Liver (tissue), 9 donors: ENCODE results near the gene CITED4. TPM values are rescaled to one million over a fixed set of nuclear protein-coding genes. Genes with fewer than 3 reads are reported as not detected.

Source experiments
- DNase-seq: peaks from one replicate; pipeline ENCODE4 v3.0.0-alpha.2; 2017; ENCODE audit warnings: low spot score
- H3K27ac ChIP-seq, 2 donors: one replicate each; pipeline ENCODE4 v1.7.0; 2013; ENCODE audit warnings: inconsistent platforms in 2 of 2, low read length in 2 of 2, control low read depth in 1 of 2, low read depth in 1 of 2, mild to moderate bottlenecking in 1 of 2
- H3K27me3 ChIP-seq, 4 donors: one replicate each; pipeline versions ENCODE4 v1.6.1 to v1.7.0; 2013; ENCODE audit warnings: low read length in 3 of 4, inconsistent platforms in 1 of 4, mild to moderate bottlenecking in 1 of 4, moderate library complexity in 1 of 4; ENCODE audit not compliant: control insufficient read depth in 4 of 4, insufficient read depth in 4 of 4
- H3K36me3 ChIP-seq, 4 donors: one replicate each; pipeline versions ENCODE4 v1.6.1 to v1.7.0; 2013; ENCODE audit warnings: low read length in 3 of 4, mild to moderate bottlenecking in 3 of 4, low read depth in 1 of 4, moderate library complexity in 1 of 4; ENCODE audit not compliant: control insufficient read depth in 4 of 4, insufficient read depth in 3 of 4
- H3K4me1 ChIP-seq, 4 donors: one replicate each; pipeline versions ENCODE4 v1.6.1 to v1.7.0; 2013; ENCODE audit warnings: low read length in 3 of 4, mild to moderate bottlenecking in 3 of 4, moderate library complexity in 1 of 4; ENCODE audit not compliant: control insufficient read depth in 4 of 4, insufficient read depth in 4 of 4
- H3K4me3 ChIP-seq, 3 donors: one replicate each; pipeline versions ENCODE4 v1.6.1 to v1.7.0; 2013; ENCODE audit warnings: low read length in 3 of 3, control low read depth in 1 of 3, low read depth in 1 of 3, mild to moderate bottlenecking in 1 of 3
- H3K9ac ChIP-seq, 2 donors: one replicate each; pipeline ENCODE4 v1.7.0; 2013; ENCODE audit warnings: low read length in 2 of 2, mild to moderate bottlenecking in 2 of 2, moderate library complexity in 2 of 2, control low read depth in 1 of 2, low read depth in 1 of 2
- H3K9me3 ChIP-seq, 4 donors: one replicate each; pipeline versions ENCODE4 v1.6.1 to v1.7.0; 2013; ENCODE audit warnings: low read length in 3 of 4; ENCODE audit not compliant: control insufficient read depth in 4 of 4
- FOXA1 ChIP-seq: IDR thresholded peaks from 2 replicates; pipeline ENCODE4 v1.6.1; 2016; ENCODE audit warnings: antibody characterized with exemption
- FOXA2 ChIP-seq: IDR thresholded peaks from 2 replicates; pipeline ENCODE4 v1.6.1; 2016; ENCODE audit warnings: antibody characterized with exemption
- GABPA ChIP-seq, 2 donors: IDR thresholded peaks in 1 of 2; conservative IDR thresholded peaks in 1 of 2; 2 replicates each; pipeline ENCODE4 v1.6.1; 2016; ENCODE audit warnings: antibody characterized with exemption in 2 of 2, mild to moderate bottlenecking in 1 of 2, moderate library complexity in 1 of 2
- HNF4G ChIP-seq: IDR thresholded peaks from 2 replicates; pipeline ENCODE4 v1.6.1; 2016; ENCODE audit warnings: antibody characterized with exemption
- NR2F2 ChIP-seq: IDR thresholded peaks from 2 replicates; pipeline ENCODE4 v1.6.1; 2016; ENCODE audit warnings: antibody characterized with exemption
- RAD21 ChIP-seq, 2 donors: IDR thresholded peaks; 2 replicates each; pipeline ENCODE4 v1.6.1; 2016; ENCODE audit warnings: antibody characterized with exemption in 2 of 2, mild to moderate bottlenecking in 2 of 2
- RXRA ChIP-seq, 2 donors: IDR thresholded peaks; 2 replicates each; pipeline ENCODE4 v1.6.1; 2017 to 2018; ENCODE audit warnings: antibody characterized with exemption in 2 of 2, mild to moderate bottlenecking in 1 of 2
- SP1 ChIP-seq: IDR thresholded peaks from 2 replicates; pipeline ENCODE4 v1.6.1; 2018; ENCODE audit warnings: antibody characterized with exemption, mild to moderate bottlenecking
- WGBS: extraction: QIAGEN DNeasy Blood & Tissue Kit; methylation state at CpG from one replicate; pipeline ENCODE4 v1.1.7; 2013; 5-methylcytosine and 5-hydroxymethylcytosine counted together
- polyA plus RNA-seq, 2 donors: library from polyadenylated mRNA; stranded (reverse) in 1 of 2; unstranded in 1 of 2; fragments of 200-250 nt in 1 of 2; fragments of >200 nt in 1 of 2; fragmentation: Nextera tagmentation in 1 of 2; extraction: Ambion mirVana in 1 of 2; gene quantifications; one replicate each; pipeline versions ENCODE4 v1.2.1 to v1.2.3, GENCODE V29; 2013 to 2015
- total RNA-seq, 2 donors: library from RNA; depleted of rRNA; stranded (reverse); fragments of >200 nt; gene quantifications; one replicate each; pipeline ENCODE4 v1.2.3, GENCODE V29; 2014
- TF ChIP-seq, protein P1 (sequence below): IDR thresholded peaks from 2 replicates; pipeline ENCODE4 v1.6.1; 2016; ENCODE audit warnings: antibody characterized with exemption, mild to moderate bottlenecking
- TF ChIP-seq, protein P2 (sequence below): IDR thresholded peaks from 2 replicates; pipeline ENCODE4 v1.6.1; 2016; ENCODE audit warnings: antibody characterized with exemption
- TF ChIP-seq, protein P3 (sequence below): fragments of 150-350 bp; IDR thresholded peaks from 2 replicates; pipeline ENCODE4 v1.5.1; 2017; ENCODE audit warnings: improper control_type of control experiment, low read depth, low read length; ENCODE audit not compliant: missing input control
- TF ChIP-seq, protein P4 (sequence below): IDR thresholded peaks from 2 replicates; pipeline ENCODE4 v1.6.1; 2016; ENCODE audit warnings: antibody characterized with exemption
- TF ChIP-seq, protein P5 (sequence below): IDR thresholded peaks from 2 replicates; pipeline ENCODE4 v1.6.1; 2016; ENCODE audit warnings: antibody characterized with exemption
- donor health status: healthy.
- donor health status: healthy.
- donor health status: healthy.
- donor health status: healthy.
- donor health status: healthy.

The CITED4 gene
- total and polyA plus RNA-seq, 4 donors, result 1.4 to 9.9 (median 5.2) TPM

DNA sequence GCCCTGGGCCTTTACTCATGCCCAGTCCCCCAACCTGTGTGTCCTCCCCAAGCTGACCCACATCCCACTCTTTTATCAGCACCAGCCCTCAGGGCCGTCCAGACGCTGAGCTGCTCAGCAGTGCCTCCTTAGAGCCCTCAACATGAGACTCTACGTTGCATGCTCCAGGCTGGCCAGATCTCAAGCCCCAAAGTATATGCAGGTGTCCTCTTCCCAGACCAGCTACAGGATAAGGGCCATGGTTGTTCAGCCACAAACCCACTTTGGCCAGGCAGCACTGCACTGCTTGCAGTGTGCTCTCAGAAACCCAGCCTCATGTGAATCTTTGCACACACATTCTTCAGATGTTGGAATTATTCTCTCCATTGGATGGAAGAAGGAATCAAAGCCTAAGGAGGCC is 6.0 kb downstream of the CITED4 start:
- TF ChIP-seq, protein P1, sequence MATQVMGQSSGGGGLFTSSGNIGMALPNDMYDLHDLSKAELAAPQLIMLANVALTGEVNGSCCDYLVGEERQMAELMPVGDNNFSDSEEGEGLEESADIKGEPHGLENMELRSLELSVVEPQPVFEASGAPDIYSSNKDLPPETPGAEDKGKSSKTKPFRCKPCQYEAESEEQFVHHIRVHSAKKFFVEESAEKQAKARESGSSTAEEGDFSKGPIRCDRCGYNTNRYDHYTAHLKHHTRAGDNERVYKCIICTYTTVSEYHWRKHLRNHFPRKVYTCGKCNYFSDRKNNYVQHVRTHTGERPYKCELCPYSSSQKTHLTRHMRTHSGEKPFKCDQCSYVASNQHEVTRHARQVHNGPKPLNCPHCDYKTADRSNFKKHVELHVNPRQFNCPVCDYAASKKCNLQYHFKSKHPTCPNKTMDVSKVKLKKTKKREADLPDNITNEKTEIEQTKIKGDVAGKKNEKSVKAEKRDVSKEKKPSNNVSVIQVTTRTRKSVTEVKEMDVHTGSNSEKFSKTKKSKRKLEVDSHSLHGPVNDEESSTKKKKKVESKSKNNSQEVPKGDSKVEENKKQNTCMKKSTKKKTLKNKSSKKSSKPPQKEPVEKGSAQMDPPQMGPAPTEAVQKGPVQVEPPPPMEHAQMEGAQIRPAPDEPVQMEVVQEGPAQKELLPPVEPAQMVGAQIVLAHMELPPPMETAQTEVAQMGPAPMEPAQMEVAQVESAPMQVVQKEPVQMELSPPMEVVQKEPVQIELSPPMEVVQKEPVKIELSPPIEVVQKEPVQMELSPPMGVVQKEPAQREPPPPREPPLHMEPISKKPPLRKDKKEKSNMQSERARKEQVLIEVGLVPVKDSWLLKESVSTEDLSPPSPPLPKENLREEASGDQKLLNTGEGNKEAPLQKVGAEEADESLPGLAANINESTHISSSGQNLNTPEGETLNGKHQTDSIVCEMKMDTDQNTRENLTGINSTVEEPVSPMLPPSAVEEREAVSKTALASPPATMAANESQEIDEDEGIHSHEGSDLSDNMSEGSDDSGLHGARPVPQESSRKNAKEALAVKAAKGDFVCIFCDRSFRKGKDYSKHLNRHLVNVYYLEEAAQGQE, result no peak
- TF ChIP-seq RXRA (IDR thresholded peaks at IDR 0.05) (no peak), GABPA (IDR thresholded peaks at IDR 0.05 in 1 of 2, conservative IDR thresholded peaks at IDR 0.05 in 1 of 2) (no peak), FOXA1 (no peak)
- TF ChIP-seq, protein P2, sequence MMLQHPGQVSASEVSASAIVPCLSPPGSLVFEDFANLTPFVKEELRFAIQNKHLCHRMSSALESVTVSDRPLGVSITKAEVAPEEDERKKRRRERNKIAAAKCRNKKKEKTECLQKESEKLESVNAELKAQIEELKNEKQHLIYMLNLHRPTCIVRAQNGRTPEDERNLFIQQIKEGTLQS, result no peak
- TF ChIP-seq, protein P3, sequence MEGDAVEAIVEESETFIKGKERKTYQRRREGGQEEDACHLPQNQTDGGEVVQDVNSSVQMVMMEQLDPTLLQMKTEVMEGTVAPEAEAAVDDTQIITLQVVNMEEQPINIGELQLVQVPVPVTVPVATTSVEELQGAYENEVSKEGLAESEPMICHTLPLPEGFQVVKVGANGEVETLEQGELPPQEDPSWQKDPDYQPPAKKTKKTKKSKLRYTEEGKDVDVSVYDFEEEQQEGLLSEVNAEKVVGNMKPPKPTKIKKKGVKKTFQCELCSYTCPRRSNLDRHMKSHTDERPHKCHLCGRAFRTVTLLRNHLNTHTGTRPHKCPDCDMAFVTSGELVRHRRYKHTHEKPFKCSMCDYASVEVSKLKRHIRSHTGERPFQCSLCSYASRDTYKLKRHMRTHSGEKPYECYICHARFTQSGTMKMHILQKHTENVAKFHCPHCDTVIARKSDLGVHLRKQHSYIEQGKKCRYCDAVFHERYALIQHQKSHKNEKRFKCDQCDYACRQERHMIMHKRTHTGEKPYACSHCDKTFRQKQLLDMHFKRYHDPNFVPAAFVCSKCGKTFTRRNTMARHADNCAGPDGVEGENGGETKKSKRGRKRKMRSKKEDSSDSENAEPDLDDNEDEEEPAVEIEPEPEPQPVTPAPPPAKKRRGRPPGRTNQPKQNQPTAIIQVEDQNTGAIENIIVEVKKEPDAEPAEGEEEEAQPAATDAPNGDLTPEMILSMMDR, result no peak
- H3K9ac ChIP-seq, result no peak overlapping the region
- DNase-seq, result no peak
- WGBS, result 94% methylated on average over 3 of the region's 3 CpGs
- H3K9me3 ChIP-seq, result no peaks in the 10 kb centered on the region
- H3K4me3 ChIP-seq, result no peak overlapping the region
- no peaks in the 10 kb centered on the region for H3K36me3 ChIP-seq
- H3K4me1 ChIP-seq, result peaks cover 0 to 9% (median 7%) of the 10 kb centered on the region in 4 donors
- H3K27me3 ChIP-seq, result no peaks in the 10 kb centered on the region
- H3K27ac ChIP-seq, result no peak overlapping the region

DNA sequence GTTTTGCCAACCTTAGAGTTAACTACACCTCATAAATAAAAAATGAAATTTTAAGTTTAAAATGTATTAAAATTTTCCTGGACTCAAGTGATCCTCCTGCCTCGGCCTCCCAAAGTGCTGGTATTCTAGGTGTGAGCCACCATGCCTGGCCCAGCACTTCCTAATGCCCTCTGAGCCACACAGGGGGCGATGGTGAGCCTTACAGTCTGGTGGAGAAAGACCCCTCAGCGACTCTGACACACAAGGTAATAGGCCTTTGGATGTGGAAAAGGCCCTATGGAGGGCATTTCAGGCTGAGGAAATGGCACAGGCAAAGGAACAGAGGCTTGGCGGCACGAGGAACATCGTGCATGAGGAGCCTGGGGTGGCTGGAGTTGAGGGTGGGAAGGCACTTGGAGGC is 6.7 kb downstream of the CITED4 start:
- Histone ChIP-seq H3K9ac (no peak overlapping the region), H3K4me1 (peaks cover 0 to 4% (median 3%) of the 10 kb centered on the region in 4 donors), H3K36me3 (no peaks in the 10 kb centered on the region), H3K9me3 (no peaks in the 10 kb centered on the region), H3K4me3 (no peak overlapping the region), H3K27ac (no peak overlapping the region), H3K27me3 (no peaks in the 10 kb centered on the region)
- WGBS, result 88% methylated on average over 6 of the region's 6 CpGs
- peak in 1 of 2 donors; percentile 20 for TF ChIP-seq RAD21 (IDR thresholded peaks at IDR 0.05)
- TF ChIP-seq, protein P4, sequence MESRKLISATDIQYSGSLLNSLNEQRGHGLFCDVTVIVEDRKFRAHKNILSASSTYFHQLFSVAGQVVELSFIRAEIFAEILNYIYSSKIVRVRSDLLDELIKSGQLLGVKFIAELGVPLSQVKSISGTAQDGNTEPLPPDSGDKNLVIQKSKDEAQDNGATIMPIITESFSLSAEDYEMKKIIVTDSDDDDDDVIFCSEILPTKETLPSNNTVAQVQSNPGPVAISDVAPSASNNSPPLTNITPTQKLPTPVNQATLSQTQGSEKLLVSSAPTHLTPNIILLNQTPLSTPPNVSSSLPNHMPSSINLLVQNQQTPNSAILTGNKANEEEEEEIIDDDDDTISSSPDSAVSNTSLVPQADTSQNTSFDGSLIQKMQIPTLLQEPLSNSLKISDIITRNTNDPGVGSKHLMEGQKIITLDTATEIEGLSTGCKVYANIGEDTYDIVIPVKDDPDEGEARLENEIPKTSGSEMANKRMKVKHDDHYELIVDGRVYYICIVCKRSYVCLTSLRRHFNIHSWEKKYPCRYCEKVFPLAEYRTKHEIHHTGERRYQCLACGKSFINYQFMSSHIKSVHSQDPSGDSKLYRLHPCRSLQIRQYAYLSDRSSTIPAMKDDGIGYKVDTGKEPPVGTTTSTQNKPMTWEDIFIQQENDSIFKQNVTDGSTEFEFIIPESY, result no peak
- no peak for DNase-seq

DNA sequence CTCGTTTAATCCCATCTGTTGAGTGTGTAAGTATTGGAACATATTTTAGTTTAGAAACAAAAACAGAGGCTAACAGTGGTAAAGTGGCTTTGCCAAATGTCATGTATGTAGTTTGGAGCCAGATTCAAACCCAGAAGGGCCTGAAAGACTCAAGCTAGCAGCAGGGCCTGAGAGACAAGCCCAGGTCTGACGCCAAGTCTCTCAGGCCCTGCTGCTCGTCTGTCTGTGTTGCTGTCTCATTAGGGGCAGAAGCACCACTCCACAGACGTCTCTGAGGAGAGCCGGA is 8.3 kb downstream of the CITED4 start:
- Histone ChIP-seq H3K9me3 (no peaks in the 10 kb centered on the region), H3K27me3 (no peaks in the 10 kb centered on the region), H3K4me3 (no peak overlapping the region), H3K4me1 (peaks cover 0 to 12% (median 11%) of the 10 kb centered on the region in 4 donors), H3K9ac (no peak overlapping the region), H3K36me3 (no peaks in the 10 kb centered on the region), H3K27ac (no peak overlapping the region)
- TF ChIP-seq, protein P5, sequence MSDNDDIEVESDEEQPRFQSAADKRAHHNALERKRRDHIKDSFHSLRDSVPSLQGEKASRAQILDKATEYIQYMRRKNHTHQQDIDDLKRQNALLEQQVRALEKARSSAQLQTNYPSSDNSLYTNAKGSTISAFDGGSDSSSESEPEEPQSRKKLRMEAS, result no peak
- TF ChIP-seq SP1 (no peak), HNF4G (no peak), FOXA2 (no peak), NR2F2 (no peak), FOXA1 (no peak)
- 85% methylated on average over 5 of the region's 5 CpGs for WGBS
- DNase-seq, result no peak
